GM18873 (cell line): ENCODE data around the gene MRPS15.
A peak's percentile ranks its signal among the peaks of the same experiment; 100 is the strongest.
"Not testable (repeated sequence)": the region's sequence is repeated elsewhere in the genome, so short reads cannot be mapped to it uniquely, and the experiment has no call there.

Experiments
- ATAC-seq: cut with Tn5 transposase; IDR thresholded peaks from one replicate; pipeline ENCODE4 v1.9.1; 2021; ENCODE audit warnings: mild to moderate bottlenecking, moderate library complexity, moderate number of reproducible peaks; ENCODE audit not compliant: unreplicated experiment, low FRiP score

Gene MRPS15

DNA sequence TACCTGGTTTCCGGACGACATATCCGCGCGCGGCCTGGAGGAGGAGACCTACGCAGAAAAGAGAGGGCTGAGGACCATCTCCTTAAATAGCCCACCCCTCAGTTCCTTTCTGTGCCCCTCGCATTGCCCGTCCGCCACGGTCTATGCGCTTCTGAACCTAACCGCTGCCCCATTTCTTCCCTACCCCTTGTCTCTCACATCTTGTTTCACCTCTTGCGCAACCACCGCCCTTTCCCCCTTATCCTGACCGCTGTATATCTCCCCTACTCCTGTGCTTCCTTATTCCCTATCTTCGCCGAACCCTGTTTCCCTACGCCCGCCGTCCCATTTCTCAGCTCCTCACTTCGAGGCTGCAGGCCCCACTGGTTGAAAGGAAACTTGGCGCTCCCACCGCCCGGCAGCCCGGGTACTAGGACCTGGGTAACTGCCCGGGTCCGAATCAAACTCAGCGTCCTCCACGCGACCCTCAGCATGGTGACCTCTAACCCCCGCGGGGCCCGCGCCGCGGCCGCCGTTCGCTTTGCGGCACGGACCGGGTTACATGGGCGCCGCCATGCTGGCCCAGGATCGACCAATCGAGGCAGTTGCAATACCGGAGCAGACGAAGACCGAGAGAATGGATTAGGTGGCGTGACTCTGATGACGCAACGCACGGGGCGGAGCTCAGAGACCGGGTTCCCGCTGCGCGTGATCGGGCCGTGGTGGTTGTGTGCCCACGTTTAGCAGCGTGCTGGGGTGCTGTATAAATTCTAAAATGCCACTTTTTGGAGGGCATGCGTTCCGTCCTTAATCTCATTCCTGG is at the start of gene MRPS15:
MRPS15 (minus strand) TSS at position 582 of the 802 bp plus-strand sequence; CDS start at position 473, 109 bp downstream.
- peak; percentile 79 for ATAC-seq

DNA sequence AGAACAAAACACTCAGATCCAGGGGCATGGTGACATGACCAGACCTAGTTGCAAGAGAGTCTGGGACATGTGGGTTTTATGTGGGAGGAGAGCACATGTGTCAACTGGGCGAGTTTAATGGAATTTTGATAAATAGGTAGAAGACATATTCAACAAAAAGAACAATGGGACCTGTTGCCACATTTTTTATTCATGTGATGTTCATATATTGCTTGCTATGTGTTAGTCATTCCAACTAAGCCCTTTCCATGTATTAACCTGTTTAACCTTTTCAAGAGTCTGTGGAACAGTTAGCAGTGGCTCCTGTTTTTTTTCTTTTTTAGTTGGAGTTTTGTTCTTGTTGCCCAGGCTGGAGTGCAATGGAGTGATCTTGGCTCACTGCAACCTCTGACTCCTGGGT is 48.7 kb upstream of the MRPS15 start:
- no peak for ATAC-seq

DNA sequence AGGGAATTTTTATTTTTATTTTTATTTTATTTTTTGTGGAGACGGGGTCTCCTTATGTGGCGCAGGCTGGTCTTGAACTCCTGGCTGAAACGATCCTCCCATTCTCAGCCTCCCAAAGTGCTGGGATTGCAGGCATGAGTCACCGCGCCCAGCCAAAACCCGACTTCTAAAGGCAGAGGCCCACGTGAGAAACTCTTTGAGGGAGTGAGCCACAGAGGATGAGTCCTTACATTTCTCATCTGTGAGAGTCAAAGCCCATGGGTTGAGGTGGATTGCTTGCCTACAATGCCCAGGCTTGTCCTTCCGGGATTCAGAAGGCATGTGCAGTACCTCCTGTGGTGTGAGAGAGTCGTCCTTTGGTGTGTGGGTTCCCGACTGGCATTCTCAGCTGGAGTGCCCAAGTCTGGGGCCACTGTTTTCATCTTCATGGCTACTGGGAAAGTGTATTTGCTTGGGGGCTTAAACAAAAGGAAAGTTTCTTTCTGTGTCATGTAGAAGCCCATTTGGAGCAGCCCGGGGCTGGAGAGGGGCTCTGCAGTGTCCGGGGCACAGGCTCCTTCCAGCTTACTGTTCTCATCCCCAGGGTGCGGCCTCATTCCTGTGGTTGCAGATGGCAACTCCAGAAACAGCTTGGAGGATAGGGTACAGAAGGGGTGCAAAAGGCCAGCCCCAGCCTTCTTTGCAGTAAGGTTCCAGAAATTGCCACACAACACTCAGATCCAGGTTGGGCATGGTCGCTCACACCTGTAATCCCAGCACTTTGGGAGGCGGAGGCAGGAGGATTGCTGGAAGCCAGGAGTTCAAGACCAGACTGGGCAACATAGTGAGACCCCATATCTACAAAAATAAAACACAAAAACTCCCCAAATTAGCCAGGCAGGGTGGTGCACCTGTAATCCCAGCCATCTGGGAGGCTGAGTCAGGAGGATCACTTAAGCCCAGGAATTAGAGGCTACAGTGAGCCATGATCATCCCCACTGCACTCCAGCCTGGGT is 47.9 kb upstream of the MRPS15 start:
- no peak for ATAC-seq

DNA sequence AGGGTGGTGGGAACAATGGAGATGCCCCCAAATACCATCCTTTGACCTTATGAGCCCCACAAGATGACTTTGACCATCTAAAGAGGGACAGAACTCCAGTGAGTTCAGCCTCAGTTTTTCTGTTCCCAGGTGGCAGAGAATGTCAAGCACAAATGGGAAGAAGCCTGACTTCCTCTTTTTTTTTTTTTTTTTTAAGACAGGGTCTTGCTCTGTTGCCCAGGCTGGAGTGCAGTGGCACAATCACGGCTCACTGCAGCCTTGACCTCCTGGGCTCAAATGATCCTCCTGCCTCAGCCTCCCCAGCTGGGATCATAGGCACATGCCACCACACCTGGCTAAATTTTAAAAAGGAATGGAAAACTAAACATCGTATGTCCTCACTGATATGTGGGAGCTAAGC is 47.0 kb upstream of the MRPS15 start:
- ATAC-seq: not testable (repeated sequence)

DNA sequence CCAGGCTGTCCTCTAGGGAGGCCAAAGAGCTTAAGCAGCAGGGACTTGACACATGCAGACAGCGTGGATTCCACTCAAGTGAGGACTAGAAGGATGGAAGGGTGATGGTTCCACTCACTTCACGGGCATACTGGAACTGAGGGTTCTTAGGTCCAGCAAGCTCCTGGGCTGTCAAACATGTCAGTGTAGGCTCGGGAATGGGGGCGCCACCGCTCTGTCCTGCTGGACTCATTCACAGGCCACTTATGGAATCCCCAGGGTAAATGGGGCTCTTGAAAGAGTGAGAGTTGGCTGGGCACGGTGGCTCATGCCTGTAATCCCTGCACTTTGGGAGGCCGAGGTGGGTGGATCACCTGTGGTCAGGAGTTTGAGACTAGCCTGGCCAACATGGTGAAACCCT is 46.2 kb upstream of the MRPS15 start:
- ATAC-seq: no peak

DNA sequence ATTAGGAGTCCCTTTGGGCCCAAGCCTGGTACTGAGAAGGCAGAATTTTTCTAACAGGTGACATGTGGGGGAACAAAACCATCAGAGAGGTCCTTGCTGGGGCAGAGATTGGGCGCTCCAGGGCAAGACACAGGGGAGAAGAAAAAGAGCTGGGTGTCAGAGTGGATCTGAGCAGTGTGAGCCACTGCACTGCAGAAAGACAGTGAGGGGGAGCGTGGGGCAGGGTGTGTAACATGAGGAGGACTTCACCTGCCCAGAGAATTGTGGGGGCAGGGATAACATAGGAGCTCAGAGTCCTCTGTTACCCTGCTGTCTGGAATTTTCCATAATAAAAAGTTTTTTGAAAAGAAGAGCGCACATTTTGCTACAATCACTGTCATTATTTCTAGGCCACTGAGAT is 44.1 kb upstream of the MRPS15 start:
- no peak for ATAC-seq

DNA sequence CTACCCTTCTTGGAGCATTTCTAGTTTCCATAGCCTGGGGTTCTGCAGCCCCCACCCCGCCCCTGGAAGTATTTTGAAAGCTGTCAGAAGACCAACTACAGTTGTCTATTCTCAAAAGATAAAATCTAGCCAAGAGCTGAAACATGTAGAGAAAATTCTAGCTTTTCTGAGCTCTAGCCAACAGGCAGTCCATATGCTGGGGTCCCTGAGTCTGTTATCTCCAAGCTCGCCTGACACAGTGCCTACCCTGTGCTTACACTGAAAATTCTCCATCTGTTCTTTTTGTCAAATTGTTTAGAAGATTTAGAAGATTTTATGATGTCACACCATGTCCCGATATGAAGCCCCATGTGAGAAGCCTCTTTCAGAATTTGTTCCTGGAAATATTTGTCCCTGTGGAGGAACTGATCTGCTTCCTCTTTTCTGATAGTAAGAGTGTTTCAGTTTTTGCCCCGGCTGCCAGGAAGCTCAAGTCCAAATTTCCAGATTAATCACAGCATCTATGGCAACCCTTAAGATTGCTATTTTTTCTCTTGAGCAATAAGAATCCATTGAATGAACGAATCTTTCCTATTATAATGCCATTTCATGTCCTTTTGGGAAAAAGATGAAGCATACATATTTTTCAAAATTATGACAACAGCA is 42.2 kb upstream of the MRPS15 start:
- no peak for ATAC-seq

DNA sequence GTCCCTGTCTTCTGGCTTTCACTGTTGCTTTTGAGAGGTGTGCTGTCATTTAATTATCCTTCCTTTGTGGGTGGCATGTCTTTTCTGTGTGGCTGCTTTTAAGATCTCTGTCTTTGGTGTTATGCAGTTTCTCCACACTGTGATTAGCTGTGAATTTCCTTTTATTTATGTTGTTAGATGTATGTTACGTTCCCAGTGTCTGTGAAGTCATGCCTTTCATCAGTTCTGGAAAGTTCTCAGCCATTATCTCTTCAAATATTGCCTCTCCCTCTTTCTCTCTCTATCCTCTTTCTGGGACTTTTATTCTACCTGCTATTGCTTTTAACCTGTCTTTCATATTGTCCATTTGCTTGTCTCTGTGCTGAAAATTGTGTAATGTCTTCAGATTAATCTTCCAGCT is 39.5 kb upstream of the MRPS15 start:
- no peak for ATAC-seq

DNA sequence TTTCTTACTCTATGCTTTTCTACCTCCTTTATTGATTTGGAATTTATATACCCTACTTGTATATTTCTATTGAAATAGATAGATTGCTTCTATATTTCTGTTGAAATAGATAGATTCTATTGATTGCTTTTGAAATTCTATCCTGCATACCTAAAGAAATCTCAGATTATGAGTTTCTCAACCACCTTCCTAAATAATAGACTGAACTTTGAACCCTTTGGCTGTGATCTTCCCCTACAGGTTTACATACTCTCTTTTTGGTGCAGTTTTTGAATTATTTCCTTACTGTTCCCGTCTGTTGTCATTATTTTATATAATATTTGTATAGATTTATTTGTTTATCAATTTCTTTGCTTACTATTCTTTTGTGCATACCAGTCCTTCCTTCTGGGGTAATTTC is 39.0 kb upstream of the MRPS15 start:
- no peak for ATAC-seq

DNA sequence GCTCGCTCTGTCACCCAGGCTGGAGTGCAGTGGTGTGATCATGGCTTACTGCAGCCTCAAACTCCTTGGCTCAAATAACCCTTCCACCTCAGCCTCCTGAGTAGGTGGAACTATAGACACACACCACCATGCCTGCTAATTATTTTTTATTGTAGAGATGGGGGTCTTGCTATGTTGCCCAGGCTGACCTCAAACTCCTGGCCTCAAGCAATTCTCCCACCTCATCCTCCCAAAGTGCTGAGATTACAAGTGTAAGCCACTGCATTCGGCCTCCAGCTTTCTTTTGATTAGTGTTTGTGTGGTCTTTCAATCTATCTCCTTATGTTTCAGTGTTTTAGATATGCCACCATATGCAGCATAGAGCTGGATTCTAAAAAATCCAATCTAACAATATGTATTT is 38.4 kb upstream of the MRPS15 start:
- ATAC-seq: no peak

DNA sequence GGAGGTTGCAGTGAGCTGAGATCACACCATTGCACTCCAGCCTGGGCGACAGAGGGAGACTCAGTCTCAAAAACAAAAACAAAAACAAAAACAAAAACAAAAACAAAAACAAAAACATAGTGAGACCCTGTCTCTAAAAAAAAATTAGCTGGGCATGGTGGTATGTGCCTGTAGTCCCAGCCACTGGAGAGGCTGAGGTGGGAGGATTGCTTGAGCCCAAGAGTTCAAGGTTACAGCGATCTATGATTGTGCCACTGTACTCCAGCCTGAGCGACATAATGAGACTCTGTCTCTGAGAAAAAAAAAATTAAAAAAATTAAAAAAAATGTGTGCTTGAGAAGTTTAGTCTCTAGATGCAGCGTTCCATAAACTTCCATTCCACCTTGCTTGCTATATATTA is 37.7 kb upstream of the MRPS15 start:
- not testable (repeated sequence) for ATAC-seq

DNA sequence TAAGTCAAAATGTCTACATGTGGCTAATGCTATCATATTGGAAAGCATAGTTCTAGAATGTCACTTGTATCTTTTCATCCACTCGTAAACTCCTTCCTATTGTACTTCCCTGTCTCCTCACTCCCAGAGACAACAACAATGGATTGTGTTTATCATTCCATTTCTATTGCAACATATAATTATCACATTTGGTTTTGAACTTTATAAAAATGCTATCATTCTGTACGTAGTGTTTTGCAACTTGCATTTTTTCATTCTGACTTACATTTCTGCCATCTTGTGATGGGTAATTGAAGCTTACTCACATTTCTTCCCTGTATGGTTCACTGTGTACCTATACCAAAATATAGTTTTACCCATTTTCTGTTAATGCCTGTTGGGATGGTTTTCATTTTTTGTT is 33.0 kb upstream of the MRPS15 start:
- no peak for ATAC-seq

DNA sequence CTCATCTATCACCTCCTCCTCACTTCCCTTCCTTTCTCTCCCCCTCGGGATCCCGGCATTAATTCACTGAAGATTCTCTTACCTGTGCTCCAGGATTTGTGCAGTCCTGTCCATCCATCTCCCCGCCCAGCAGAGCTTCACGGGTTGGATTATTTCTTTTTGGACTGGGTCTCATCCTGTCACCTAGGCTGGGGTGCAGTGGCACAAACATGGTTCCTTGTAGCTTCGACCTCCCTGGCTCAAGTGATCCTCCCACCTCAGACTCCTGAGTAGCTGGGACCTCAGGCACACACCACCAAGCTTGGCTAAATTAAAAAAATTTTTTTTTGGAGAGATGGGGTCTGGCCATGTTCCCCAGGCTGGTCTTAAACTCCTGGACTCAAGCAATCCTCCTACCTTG is 30.8 kb upstream of the MRPS15 start:
- no peak for ATAC-seq

DNA sequence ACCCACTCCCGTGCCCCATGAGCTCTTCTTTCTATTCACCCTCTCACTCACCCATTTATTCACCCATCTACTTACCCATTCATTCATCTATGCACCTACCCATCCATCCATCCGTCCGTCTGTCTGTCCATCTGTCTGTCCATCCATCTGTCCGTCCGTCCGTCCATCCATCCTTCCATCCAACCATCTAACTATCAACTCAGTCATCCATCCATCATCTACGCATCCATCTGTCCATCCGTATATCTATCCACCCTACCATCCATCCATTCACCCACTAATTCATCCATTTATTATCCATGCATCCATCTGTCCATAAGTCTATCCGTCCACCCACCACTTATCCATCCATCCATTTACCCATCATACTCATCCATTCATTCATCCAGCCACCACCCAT is 29.3 kb upstream of the MRPS15 start:
- ATAC-seq: no peak

DNA sequence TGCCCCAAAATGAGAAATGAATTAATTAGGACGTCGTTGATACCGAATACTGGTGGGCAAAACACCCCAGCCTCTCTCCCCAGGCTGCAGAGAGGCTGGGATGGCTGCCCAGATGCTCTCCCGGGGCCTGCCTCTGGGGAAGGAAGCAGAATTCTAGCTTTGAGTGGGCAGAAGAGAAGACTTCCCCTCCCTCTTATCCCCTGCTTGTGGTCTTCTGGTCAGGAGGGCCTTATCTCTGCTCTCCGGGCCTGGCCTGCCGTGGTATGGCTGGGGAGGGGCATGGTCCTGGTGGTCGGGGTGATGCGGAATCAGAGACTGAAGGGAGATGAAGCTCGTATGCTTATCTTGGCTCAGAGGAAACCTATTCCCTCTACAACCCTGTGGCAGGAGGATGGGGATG is 28.3 kb upstream of the MRPS15 start:
- no peak for ATAC-seq

DNA sequence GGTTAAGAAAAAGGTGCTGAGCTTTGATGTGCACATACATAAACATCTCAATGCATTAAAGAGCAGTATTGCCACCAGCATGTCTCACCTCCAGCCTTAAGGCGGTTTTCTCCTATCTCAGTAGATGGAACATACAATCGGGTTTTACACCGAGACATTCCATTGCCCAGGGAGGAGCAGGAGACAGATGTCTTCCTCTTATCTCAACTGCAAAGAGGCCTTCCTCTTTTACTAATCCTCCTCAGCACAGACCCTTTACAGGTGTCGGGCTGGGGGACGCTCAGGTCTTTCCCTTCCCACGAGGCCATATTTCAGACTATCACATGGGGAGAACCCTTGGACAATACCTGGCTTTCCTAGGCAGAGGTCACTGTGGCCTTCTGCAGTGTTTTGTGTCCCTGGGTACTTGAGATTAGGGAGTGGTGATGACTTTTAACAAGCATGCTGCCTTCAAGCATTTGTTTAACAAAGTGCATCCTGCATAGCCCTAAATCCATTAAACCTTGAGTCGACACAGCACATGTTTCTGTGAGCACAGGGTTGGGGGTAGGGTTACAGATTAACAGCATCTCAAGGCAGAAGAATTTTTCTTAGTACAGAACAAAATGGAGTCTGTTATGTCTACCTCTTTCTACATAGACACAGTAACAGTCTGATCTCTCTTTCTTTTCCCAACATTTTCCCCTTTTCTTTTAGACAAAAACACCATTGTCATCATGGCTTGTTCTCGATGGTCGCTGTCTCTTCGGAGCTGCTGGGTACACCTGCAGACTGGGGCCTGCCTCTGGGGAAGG is 25.3 kb upstream of the MRPS15 start:
- ATAC-seq: not testable (repeated sequence)

DNA sequence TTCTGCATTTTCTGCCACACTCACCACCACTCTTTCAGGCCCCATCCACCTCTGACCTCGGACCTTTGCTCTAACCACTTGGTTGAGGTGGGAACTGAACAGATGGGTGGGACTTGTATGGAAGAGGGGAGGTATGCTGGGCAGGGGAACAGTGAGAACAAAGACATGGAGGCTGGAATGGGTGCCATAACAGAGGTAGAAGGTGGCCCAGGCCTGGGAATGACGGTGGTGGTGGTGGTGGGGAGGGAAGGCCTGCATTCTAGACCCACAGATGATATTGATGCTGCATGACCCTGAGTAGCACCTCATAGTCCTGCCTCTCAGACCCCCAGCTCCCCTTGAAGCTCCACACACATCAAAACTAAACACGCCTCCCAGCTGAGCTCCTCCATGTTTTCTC is 23.7 kb upstream of the MRPS15 start:
- ATAC-seq: no peak

DNA sequence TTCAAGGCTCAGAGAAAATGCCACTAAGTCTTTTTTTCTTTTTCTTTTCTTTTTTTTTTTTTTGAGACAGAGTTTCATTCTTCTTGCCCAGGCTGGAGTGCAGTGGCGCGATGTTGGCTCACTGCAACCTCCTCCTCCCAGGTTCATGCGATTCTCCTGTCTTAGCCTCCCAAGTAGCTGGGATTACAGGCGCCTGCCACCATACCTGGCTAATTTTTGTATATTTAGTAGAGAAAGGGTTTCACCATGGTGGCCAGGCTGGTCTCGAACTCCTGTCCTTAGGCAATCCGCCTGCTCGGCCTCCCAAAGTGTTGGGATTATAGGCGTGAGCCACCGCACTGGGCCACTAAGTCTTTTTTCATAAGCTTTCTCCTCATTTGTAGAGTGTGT is 23.1 kb upstream of the MRPS15 start:
- not testable (repeated sequence) for ATAC-seq

DNA sequence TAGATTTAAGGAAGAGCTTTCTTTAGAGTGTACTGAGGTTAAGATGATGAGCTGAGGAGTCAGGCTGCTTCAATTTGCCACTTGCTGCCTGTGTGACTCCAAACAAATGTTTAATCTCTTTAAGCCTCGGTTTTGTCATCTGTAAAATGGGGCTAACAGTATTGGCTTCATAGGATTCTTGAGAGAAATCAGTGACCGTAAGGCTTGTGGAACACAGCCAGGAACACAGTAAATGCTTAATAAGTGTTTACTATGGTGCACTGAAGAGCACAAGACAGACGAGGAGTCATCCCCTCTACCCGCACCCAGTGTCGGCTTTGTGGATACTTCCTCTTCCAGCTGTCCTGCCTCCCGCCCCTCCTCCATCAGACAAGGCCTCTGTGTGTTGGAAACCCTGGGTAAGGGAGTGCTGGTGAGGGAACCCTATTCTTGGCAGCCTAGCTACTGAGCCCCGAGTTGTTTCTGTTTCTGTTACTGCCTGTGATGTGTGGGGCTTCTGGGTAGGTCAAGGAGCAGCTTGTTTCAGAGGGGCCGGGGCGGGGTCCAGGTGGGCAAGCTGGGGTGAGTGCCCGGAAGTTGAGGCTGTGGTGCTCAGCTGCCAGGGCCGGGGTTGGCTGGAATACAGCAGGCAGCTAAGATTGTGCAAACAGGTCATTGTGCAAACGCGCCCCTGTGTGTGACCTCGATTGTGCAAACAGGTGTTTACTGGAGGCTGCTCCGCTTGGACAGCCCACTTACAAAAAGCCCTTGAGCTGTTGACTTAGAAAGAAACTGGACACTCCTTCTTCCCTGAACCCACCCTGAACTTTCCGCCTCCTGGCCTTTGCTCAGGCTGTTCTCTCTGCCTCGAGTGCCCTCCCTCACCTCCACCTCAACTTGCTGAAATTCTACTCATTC is 22.5 kb upstream of the MRPS15 start:
- no peak for ATAC-seq
